ENCODE measurements around the gene PGAP6.

PGAP6 gene

GRCh38 chr16:397736-398332 lies 16.1 kb upstream of the PGAP6 start:
- DNase-seq (ENCODE audit: extremely low spot score): peak; percentile 49
- TF ChIP-seq BHLHE40 (IDR thresholded peaks at IDR 0.05; ENCODE audit: borderline replicate concordance) (no peak), CTBP1 (IDR thresholded peaks at IDR 0.05; ENCODE audit: borderline replicate concordance) (no peak), ZNF384 (IDR thresholded peaks at IDR 0.05) (no peak), FOXK2 (IDR thresholded peaks at IDR 0.05) (no peak)
- POLR2A ChIA-PET: interaction anchor here (0.9 to 1.4 kb wide), 2 partner anchors 9 to 26 kb away, joined by 4 to 5 read pairs; no protein-coding TSS in a partner anchor
- CTCF ChIA-PET: no interaction called here

- CTCF ChIA-PET: no interaction called here
Observed at GRCh38 chr16:397135-397661, 15.4 kb upstream of the PGAP6 start, which contains the start of gene NME4. TSS of gene NME4 (plus strand) at chr16:397199. CDS start at chr16:397223, 24 bp downstream.

GRCh38 chr16:396605-397004 lies 14.8 kb upstream of the PGAP6 start:
- CTCF ChIA-PET: no interaction called here

More at GRCh38 chr16:397135-397661, 15.4 kb upstream of the PGAP6 start, which contains the start of gene NME4:
- TF ChIP-seq CTBP1 (IDR thresholded peaks at IDR 0.05; ENCODE audit: borderline replicate concordance) (no peak), FOXK2 (IDR thresholded peaks at IDR 0.05) (no peak), BHLHE40 (IDR thresholded peaks at IDR 0.05; ENCODE audit: borderline replicate concordance) (no peak), ZNF384 (IDR thresholded peaks at IDR 0.05) (no peak), HDGF (IDR thresholded peaks at IDR 0.05; ENCODE audit: borderline replicate concordance) (no peak), TARDBP (IDR thresholded peaks at IDR 0.05) (no peak), NFRKB (IDR thresholded peaks at IDR 0.05) (no peak), ELF4 (IDR thresholded peaks at IDR 0.05) (no peak), LEF1 (IDR thresholded peaks at IDR 0.05; ENCODE audit: borderline replicate concordance) (no peak), ARNT (IDR thresholded peaks at IDR 0.05) (no peak), FOXM1 (IDR thresholded peaks at IDR 0.05; ENCODE audit: borderline replicate concordance) (no peak), SUZ12 (IDR thresholded peaks at IDR 0.05) (no peak), FOXA1 (IDR thresholded peaks at IDR 0.05) (no peak)
- TF ChIP-seq, protein P1, sequence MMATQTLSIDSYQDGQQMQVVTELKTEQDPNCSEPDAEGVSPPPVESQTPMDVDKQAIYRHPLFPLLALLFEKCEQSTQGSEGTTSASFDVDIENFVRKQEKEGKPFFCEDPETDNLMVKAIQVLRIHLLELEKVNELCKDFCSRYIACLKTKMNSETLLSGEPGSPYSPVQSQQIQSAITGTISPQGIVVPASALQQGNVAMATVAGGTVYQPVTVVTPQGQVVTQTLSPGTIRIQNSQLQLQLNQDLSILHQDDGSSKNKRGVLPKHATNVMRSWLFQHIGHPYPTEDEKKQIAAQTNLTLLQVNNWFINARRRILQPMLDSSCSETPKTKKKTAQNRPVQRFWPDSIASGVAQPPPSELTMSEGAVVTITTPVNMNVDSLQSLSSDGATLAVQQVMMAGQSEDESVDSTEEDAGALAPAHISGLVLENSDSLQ (IDR thresholded peaks at IDR 0.05): no peak
- peak; percentile 56 for DNase-seq (ENCODE audit: extremely low spot score)
- POLR2A ChIA-PET: interaction anchor here (1.0 kb wide), 1 partner anchor 29 kb away, joined by 3 read pairs; no protein-coding TSS in a partner anchor

DNA sequence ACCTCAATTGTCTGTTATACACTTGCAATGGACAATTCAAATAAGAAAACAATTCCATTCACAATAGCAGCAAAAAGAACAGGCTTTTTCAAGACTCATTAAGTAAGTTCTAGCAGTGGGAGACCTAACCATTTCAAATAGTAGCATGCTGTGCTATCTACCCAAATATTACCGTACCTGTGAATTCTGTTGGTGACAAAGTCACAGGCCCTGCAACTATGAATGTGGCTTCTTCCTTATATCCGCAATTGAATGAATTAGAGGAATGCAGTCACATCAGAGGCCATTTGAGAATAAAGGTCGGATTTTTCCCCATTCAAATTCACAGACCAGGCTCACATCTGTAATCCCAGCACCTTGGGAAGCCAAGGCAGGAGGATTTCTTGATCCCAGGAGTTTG lies 14.4 kb upstream of the PGAP6 start:
- DNase-seq (ENCODE audit: extremely low spot score): no peak
- POLR2A ChIA-PET: interaction anchor here (1.0 kb wide), 1 partner anchor 30 kb away, joined by 3 read pairs; no protein-coding TSS in a partner anchor
- CTCF ChIA-PET: no interaction called here
- no peak for TF ChIP-seq SP1 (IDR thresholded peaks at IDR 0.05)
- no peak for TF ChIP-seq HDGF (IDR thresholded peaks at IDR 0.05; ENCODE audit: borderline replicate concordance)
- TF ChIP-seq TARDBP (IDR thresholded peaks at IDR 0.05): no peak
- TF ChIP-seq FOXA1 (IDR thresholded peaks at IDR 0.05): no peak
- no peak for TF ChIP-seq FOXM1 (IDR thresholded peaks at IDR 0.05; ENCODE audit: borderline replicate concordance)
- no peak for TF ChIP-seq L3MBTL2 (conservative IDR thresholded peaks at IDR 0.05)
- TF ChIP-seq, protein P1 (IDR thresholded peaks at IDR 0.05): no peak
- no peak for TF ChIP-seq ZNF384 (IDR thresholded peaks at IDR 0.05)
- no peak for TF ChIP-seq BHLHE40 (IDR thresholded peaks at IDR 0.05; ENCODE audit: borderline replicate concordance)
- no peak for TF ChIP-seq ARNT (IDR thresholded peaks at IDR 0.05)
- TF ChIP-seq NFRKB (IDR thresholded peaks at IDR 0.05): no peak
- no peak for TF ChIP-seq FOXK2 (IDR thresholded peaks at IDR 0.05)
- TF ChIP-seq ELF4 (IDR thresholded peaks at IDR 0.05): no peak
- no peak for TF ChIP-seq CTBP1 (IDR thresholded peaks at IDR 0.05; ENCODE audit: borderline replicate concordance)

More at GRCh38 chr16:396605-397004, 14.8 kb upstream of the PGAP6 start:
- POLR2A ChIA-PET: interaction anchor here (1.0 kb wide), 1 partner anchor 30 kb away, joined by 3 read pairs; no protein-coding TSS in a partner anchor
- peak; percentile 60 for DNase-seq (ENCODE audit: extremely low spot score)
- TF ChIP-seq SUZ12 (IDR thresholded peaks at IDR 0.05) (no peak), BHLHE40 (IDR thresholded peaks at IDR 0.05; ENCODE audit: borderline replicate concordance) (no peak), SP1 (IDR thresholded peaks at IDR 0.05) (no peak), TARDBP (IDR thresholded peaks at IDR 0.05) (peak; percentile 85), L3MBTL2 (conservative IDR thresholded peaks at IDR 0.05) (peak; percentile 78)

DNA sequence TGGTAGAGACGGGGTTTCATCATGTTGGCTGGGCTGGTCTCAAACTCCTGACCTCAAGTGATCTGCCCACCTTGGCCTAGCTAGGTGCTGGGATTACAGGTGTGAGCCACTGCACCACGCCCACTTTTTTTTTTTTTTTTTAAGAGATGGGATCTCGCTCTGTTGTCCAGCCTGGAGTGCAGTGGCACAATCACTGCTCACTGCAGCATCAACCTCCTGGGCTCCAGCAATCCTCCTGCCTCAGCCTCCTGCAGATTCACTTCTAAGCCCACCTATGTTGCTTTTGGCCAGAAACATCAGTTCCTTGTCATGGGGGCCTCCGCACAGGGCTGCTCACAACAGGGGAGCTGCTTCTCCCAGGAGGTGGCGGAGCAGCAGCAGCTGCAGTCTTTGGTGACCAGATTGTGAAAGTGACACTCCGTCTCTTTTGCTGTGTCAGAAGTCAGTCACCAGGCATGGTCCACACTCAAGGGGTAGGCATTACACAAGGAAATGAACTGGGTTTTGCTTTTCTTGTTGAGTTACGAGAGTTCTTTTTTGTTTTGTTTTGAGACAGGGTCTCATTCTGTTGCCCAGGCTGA lies 10.8 kb upstream of the PGAP6 start:
- POLR2A ChIA-PET: interaction anchor here (1.0 to 1.9 kb wide), 2 partner anchors 10 to 95 kb away, joined by 6 to 7 read pairs; no protein-coding TSS in a partner anchor
- TF ChIP-seq ELF4 (IDR thresholded peaks at IDR 0.05) (no peak), NFRKB (IDR thresholded peaks at IDR 0.05) (no peak), FOXK2 (IDR thresholded peaks at IDR 0.05) (no peak), LEF1 (IDR thresholded peaks at IDR 0.05; ENCODE audit: borderline replicate concordance) (no peak), SUZ12 (IDR thresholded peaks at IDR 0.05) (no peak), FOXM1 (IDR thresholded peaks at IDR 0.05; ENCODE audit: borderline replicate concordance) (no peak), TARDBP (IDR thresholded peaks at IDR 0.05) (no peak), FOXA1 (IDR thresholded peaks at IDR 0.05) (no peak), CTBP1 (IDR thresholded peaks at IDR 0.05; ENCODE audit: borderline replicate concordance) (no peak), SP1 (IDR thresholded peaks at IDR 0.05) (no peak), ARNT (IDR thresholded peaks at IDR 0.05) (no peak), L3MBTL2 (conservative IDR thresholded peaks at IDR 0.05) (no peak), BHLHE40 (IDR thresholded peaks at IDR 0.05; ENCODE audit: borderline replicate concordance) (no peak), HDGF (IDR thresholded peaks at IDR 0.05; ENCODE audit: borderline replicate concordance) (no peak), ZNF384 (IDR thresholded peaks at IDR 0.05) (no peak)
- TF ChIP-seq, protein P1 (IDR thresholded peaks at IDR 0.05): no peak
- DNase-seq (ENCODE audit: extremely low spot score): no peak
- CTCF ChIA-PET: interaction anchor here (1.0 kb wide), 1 partner anchor 103 kb away, joined by 3 read pairs; no protein-coding TSS in a partner anchor
